ENCODE measurements around the gene ZC3H13. TPM values are rescaled to one million over a fixed set of nuclear protein-coding genes. Genes with fewer than 3 reads are reported as not detected.
A peak's percentile ranks its signal among the peaks of the same experiment; 100 is the strongest.

Gene ZC3H13, protein sequence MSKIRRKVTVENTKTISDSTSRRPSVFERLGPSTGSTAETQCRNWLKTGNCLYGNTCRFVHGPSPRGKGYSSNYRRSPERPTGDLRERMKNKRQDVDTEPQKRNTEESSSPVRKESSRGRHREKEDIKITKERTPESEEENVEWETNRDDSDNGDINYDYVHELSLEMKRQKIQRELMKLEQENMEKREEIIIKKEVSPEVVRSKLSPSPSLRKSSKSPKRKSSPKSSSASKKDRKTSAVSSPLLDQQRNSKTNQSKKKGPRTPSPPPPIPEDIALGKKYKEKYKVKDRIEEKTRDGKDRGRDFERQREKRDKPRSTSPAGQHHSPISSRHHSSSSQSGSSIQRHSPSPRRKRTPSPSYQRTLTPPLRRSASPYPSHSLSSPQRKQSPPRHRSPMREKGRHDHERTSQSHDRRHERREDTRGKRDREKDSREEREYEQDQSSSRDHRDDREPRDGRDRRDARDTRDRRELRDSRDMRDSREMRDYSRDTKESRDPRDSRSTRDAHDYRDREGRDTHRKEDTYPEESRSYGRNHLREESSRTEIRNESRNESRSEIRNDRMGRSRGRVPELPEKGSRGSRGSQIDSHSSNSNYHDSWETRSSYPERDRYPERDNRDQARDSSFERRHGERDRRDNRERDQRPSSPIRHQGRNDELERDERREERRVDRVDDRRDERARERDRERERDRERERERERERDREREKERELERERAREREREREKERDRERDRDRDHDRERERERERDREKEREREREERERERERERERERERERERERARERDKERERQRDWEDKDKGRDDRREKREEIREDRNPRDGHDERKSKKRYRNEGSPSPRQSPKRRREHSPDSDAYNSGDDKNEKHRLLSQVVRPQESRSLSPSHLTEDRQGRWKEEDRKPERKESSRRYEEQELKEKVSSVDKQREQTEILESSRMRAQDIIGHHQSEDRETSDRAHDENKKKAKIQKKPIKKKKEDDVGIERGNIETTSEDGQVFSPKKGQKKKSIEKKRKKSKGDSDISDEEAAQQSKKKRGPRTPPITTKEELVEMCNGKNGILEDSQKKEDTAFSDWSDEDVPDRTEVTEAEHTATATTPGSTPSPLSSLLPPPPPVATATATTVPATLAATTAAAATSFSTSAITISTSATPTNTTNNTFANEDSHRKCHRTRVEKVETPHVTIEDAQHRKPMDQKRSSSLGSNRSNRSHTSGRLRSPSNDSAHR (N-terminal part only)
- total RNA-seq (10 to 100 TPM; 40.6 to 41.4 TPM), polyA plus RNA-seq (ENCODE audit: insufficient read length in 6 of 6) (10 to 100 TPM; 54.4 to 72.7 (median 64.9) TPM)
- long read RNA-seq, donor 1, partial matches to known transcripts: 59 of 60 reads
- long read RNA-seq, donor 1, other reads (novel, unspliced or antisense): 0 of 60 reads
- long read RNA-seq, donor 2, partial matches to known transcripts: 49 of 57 reads
- long read RNA-seq, donor 2, other reads (novel, unspliced or antisense): 7 of 57 reads
- long read RNA-seq, donor 3, partial matches to known transcripts: 10 of 10 reads
- long read RNA-seq, donor 3, other reads (novel, unspliced or antisense): 0 of 10 reads
- long read RNA-seq, donor 4, partial matches to known transcripts: 18 of 24 reads
- long read RNA-seq, donor 4, other reads (novel, unspliced or antisense): 6 of 24 reads
- long read RNA-seq, donor 5, partial matches to known transcripts: 22 of 23 reads
- long read RNA-seq, donor 5, other reads (novel, unspliced or antisense): 0 of 23 reads
- long read RNA-seq, donor 6, partial matches to known transcripts: 55 of 55 reads
- long read RNA-seq, donor 6, other reads (novel, unspliced or antisense): 0 of 55 reads
- long read RNA-seq, donor 7, partial matches to known transcripts: 10 of 10 reads
- long read RNA-seq, donor 7, other reads (novel, unspliced or antisense): 0 of 10 reads
- long read RNA-seq, donor 8, partial matches to known transcripts: 10 of 10 reads
- long read RNA-seq, donor 8, other reads (novel, unspliced or antisense): 0 of 10 reads
- long read RNA-seq, donor 9: 0 reads
- long read RNA-seq, donor 10, partial matches to known transcripts: 19 of 33 reads
- long read RNA-seq, donor 10, other reads (novel, unspliced or antisense): 14 of 33 reads
- long read RNA-seq, donor 11, partial matches to known transcripts: 30 of 31 reads
- long read RNA-seq, donor 11, other reads (novel, unspliced or antisense): 0 of 31 reads
- long read RNA-seq, donor 12, partial matches to known transcripts: 21 of 21 reads
- long read RNA-seq, donor 12, other reads (novel, unspliced or antisense): 0 of 21 reads

DNA sequence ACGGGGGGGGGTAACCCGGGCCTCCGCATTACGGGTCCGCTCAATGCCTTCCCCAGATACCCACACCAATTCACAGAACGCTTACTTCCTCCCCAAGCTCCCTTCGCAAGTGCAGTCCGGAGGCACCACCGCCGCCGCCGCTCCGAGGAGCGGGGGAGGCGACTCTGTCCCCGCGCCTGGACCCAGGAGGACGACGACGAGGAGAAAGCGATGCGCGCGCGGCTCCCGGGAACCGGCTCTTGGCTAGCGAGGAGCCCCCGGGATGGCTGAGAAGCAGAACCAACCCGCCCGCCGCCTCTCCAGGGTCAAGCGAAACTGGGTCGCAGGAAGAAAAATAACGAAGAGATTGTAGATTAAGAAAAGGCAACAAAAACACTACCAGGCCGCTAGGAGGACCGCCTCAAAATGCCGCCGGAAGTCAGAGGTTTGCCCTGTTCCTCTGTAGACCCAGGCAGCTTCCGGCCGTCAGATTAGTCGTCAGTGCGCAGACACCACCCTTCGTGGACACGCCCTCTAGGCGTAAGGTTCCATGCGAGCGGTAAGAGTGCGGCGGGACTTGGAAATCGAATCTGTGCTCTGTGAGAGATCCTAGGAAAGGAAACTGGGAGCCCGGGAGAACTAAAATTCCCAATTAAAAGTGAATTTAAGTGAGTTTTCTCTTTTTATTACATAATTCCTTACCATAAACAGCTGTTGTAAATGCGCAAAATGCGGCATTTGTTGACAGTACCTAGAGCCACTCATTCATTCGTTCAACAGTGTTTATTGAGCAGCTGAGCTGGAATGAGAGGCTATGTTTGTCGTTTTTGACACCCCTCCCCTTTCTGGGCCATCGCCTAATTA is at the start of gene ZC3H13:
TSS of gene ZC3H13 (minus strand) at position 428 of the 843 bp plus-strand sequence. CDS start 7,239 bp downstream, outside the sequence.
- intact Hi-C loops (cut with DNase I): no loop called here
- ATAC-seq (peak; percentile 100), DNase-seq (peak; percentile 90 to 97 (median 96))
- peaks cover 0 to 12% of the 10 kb centered on the region in 2 donors for H3K27me3 ChIP-seq
- peak within 1 kb of the TSS; percentile 97 for H3K27ac ChIP-seq
- TF ChIP-seq, protein P1, sequence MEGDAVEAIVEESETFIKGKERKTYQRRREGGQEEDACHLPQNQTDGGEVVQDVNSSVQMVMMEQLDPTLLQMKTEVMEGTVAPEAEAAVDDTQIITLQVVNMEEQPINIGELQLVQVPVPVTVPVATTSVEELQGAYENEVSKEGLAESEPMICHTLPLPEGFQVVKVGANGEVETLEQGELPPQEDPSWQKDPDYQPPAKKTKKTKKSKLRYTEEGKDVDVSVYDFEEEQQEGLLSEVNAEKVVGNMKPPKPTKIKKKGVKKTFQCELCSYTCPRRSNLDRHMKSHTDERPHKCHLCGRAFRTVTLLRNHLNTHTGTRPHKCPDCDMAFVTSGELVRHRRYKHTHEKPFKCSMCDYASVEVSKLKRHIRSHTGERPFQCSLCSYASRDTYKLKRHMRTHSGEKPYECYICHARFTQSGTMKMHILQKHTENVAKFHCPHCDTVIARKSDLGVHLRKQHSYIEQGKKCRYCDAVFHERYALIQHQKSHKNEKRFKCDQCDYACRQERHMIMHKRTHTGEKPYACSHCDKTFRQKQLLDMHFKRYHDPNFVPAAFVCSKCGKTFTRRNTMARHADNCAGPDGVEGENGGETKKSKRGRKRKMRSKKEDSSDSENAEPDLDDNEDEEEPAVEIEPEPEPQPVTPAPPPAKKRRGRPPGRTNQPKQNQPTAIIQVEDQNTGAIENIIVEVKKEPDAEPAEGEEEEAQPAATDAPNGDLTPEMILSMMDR (IDR thresholded peaks at IDR 0.05): peak in 1 of 2 donors; percentile 44
- no peaks in the 10 kb centered on the region for H3K9me3 ChIP-seq
- H3K4me1 ChIP-seq: peaks cover 13 to 27% of the 10 kb centered on the region in 2 donors
- peak within 1 kb of the TSS; percentile 69 to 86 for H3K4me3 ChIP-seq
- no peaks in the 10 kb centered on the region for H3K36me3 ChIP-seq

DNA sequence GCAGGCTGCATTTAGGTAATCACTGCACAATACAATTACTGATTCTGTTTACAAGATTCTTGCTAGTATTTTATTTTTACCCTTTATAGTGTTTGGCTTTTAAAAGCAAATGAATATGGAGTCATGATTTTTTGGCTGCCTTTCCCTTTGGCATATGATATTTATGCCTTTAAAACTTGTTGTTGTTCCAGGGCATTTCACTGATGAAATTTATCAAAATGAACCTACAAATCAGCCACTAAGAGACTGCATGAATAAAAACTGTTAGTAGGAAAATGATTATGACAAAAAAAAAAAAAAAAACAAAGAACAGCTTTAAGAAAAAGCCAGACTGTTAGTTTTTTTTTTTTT is 49.7 kb upstream of the ZC3H13 start:
- no peak for ATAC-seq
- intact Hi-C loops (cut with DNase I): no loop called here
- Histone ChIP-seq H3K4me1 (peaks cover 0 to 21% of the 10 kb centered on the region in 2 donors), H3K27ac (peak overlapping the region in 1 of 2 donors; percentile 26), H3K36me3 (no peaks in the 10 kb centered on the region), H3K9me3 (no peaks in the 10 kb centered on the region), H3K27me3 (no peaks in the 10 kb centered on the region), H3K4me3 (no peak overlapping the region)
- DNase-seq: no peak
- TF ChIP-seq, protein P1 (IDR thresholded peaks at IDR 0.05): no peak

DNA sequence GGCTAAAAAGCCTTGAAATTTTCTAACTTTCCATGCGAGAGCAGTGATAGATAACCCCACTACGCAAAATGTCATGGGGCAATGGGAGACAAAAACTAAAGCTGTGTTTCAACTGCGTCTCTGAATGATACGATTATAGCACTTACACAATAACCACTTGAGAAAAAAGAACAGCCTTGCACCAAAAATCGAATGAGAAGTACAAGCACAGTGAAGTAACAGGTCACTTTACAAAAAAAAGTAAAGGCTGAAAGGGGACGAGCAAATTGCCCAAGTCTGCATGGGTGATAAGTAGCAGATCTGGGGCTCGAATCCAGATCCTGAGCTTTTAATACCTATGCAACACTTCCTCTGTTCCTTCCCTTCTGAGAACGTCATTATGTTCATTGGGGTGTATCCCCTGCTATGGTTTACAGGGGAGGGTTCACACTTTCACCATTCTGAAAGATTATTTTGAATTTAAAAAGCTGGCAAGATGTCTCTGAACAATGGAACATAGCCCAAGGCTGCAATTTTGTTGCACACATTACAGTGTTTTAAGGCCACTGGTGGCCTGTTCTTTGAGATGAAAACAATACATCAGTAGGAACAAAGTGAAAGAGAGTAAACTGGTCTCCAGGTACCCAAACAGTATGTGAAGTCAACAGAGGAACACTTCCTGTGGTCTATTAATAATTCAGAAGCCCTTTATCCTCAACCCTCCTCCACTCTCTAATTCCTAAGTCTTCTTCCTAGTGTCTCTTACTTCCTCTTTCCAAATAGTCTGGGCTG is 49.1 kb upstream of the ZC3H13 start:
- Histone ChIP-seq H3K4me1 (peaks cover 0 to 21% of the 10 kb centered on the region in 2 donors), H3K27ac (peak overlapping the region in 1 of 2 donors; percentile 26), H3K4me3 (no peak overlapping the region), H3K9me3 (no peaks in the 10 kb centered on the region), H3K27me3 (no peaks in the 10 kb centered on the region), H3K36me3 (no peaks in the 10 kb centered on the region)
- DNase-seq (no peak), ATAC-seq (peak; percentile 45)
- intact Hi-C loops (cut with DNase I): no loop called here
- TF ChIP-seq, protein P1 (IDR thresholded peaks at IDR 0.05): no peak

All from left lung (tissue), 14 donors.